Measurements from ENCODE around the gene GBP5.
"Not testable (repeated sequence)": the region's sequence is repeated elsewhere in the genome, so short reads cannot be mapped to it uniquely, and the experiment has no call there.

The GBP5 gene

DNA sequence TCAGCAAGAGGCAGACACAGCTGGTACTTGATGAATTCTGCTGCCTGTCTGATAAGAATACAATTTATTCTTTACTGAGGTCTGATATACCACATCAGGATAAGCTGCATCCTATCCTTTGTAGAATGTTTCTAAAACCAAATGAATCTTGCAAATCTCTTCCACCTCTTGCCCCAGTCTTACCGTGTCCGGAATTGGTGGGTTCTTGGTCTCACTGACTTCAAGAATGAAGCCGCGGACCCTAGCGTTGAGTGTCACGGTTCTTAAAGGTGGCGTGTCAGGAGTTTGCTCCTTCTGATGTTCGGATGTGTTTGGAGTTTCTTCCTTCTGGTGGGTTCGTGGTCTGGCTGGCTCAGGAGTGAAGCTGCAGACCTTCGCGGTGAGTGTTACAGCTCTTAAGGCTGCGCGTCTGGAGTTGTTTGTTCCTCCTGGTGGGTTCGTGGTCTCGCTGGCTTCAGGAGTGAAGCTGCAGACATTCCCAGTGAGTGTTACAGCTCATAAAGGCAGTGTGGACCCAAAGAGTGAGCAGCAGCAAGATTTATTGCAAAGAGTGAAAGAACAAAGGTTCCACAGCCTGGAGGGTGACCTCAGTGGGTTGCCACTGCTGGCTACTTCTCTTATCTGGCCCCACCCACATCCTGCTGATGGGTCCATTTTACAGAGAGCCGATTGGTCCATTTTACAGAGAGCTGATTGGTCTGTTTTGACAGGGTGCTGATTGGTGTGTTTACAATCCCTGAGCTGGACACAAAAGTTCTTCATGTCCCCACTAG is at the start of gene GBP5:
TSS of gene GBP5 (minus strand) at position 592 of the 773 bp plus-strand sequence. CDS start 3,305 bp downstream, outside the sequence.
- DNase-seq (ENCODE audit: low read depth in 2 of 2) = peak; percentile 47 to 51

GRCh38 chr1:89322402-89322801 is 49.7 kb upstream of the GBP5 start:
- DNase-seq (ENCODE audit: low read depth in 2 of 2) = no peak

- no peak for DNase-seq (ENCODE audit: low read depth in 2 of 2)
These were observed 39.9 kb upstream of the GBP5 start for GRCh38 chr1:89312572-89312971.

GRCh38 chr1:89311757-89312156 is 39.1 kb upstream of the GBP5 start:
- no peak for DNase-seq (ENCODE audit: low read depth in 2 of 2)

DNA sequence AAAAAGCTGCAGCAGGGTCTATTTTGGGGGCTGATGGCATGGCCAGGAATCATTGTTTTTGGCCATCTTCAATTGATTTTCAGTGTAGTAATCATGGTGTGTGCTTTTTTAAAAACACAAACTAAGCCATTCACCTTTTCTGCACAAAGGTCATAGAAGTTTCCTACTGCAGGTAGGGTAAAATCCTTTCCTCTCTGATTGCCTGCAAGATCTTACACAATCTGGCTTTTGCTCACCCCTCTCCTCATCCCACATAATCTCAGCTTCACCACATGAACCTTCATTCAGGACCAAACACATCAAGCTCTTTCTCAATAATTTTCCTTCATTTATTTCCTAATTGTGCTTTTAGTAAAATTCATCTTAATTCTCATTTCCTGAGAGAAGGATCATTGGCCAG is 38.3 kb upstream of the GBP5 start:
- DNase-seq (ENCODE audit: low read depth in 2 of 2) = no peak

GRCh38 chr1:89310505-89310904 is 37.8 kb upstream of the GBP5 start:
- no peak for DNase-seq (ENCODE audit: low read depth in 2 of 2)

- DNase-seq (ENCODE audit: low read depth in 2 of 2) = no peak
These were observed 37.2 kb upstream of the GBP5 start for GRCh38 chr1:89309828-89310227.

- no peak for DNase-seq (ENCODE audit: low read depth in 2 of 2)
These were observed 33.6 kb upstream of the GBP5 start for GRCh38 chr1:89306273-89306672.

DNA sequence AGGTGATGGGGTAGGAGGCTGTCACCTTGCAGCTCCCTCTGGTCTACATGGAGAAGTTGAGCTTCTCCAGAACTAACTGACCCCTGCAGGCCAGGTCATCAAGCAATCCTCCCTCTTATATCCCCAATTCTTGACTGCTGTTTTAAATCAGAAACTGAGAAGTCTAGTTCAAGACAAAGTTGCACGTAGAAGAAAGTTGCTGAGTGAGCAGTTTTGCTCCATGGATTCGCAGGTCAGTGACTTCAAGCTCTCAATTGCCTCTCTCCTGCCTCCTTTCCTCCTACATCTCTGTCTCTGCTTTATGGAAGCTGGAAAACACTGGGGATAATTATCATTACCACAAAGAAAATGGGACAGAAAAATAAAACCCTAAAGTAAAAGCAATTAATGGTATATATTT is 32.8 kb upstream of the GBP5 start:
- no peak for DNase-seq (ENCODE audit: low read depth in 2 of 2)

DNA sequence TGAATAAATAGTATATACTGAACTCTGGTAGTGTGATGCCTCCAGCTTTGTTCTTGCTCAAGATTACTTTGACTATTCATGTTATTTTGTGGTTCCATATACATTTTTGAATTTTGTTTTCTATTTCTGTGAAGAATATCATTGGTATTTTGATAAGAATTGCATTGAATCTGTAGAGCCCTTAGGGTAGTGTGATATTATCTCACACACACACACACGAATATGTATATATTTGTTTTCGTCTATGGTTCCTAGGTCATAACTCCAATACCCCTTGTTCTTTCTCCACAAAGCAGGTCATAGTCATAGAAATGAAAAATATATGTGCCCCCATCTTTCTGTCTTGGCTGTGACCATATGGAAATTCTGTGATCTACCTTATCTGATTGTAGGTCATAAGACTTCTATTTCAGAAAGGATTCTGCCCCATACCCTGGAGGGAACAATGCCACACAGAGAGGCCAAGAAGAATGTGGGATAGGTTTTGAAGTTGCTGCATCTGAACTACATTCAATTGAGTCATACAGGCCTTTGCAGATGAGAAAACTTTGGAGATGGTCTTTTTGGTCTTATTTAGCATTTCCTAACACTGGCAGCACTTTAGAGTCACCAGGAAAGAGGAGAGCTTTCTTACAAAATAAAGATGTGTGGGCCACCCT is 32.0 kb upstream of the GBP5 start:
- no peak for DNase-seq (ENCODE audit: low read depth in 2 of 2)

- DNase-seq (ENCODE audit: low read depth in 2 of 2) = no peak
These were observed 30.2 kb upstream of the GBP5 start for GRCh38 chr1:89302697-89303332.

DNA sequence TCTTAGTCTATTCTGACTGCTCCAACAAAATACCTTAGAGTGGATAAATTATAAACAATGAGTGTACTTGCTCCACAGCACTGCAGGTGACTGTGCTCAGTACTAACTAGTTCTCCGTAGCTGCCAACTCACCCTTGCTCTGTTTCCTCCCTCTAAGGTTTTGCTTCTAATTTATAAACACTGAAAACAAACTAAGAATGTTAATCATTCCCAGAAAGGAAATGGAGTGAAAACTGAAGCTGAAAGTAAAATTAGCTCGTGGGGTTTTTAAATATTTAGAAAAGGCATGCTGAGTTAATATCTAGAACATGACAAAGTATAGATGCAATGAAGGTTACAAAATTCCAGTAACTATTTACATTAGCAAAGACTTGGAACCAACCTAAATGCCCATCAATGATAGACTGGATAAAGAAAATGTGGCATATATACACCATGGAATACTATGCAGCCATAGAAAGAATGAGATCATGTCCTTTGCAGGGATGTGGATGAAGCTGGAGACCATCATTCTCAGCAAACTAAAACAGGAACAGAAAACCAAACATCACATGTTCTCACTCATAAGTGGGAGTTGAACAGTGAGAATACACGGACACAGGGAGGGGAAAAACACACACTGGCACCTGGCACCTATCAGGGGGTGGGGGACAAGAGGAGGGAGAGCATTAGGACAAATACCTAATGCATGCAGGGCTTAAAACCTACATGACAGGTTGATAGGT is 27.2 kb upstream of the GBP5 start:
- peak; percentile 26 to 33 for DNase-seq (ENCODE audit: low read depth in 2 of 2)

DNA sequence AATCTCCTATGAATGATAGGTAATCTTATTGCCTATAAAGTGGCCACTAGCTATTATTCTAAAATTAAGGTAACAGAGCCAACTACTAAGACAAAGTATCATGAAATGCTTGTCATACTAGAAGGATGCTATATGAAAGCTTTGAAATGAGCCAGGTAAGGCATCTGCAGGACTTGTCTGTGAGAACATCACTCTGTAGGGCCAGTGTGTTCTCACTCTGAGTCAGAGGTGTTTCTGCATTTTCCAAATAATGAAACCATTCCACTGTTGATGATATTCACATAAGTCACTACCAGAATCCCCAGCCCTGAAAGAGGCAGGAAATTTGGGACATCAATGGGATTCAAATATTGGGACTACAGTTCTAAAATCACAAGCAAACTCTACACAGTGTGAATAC is 25.8 kb upstream of the GBP5 start:
- DNase-seq (ENCODE audit: low read depth in 2 of 2) = no peak

DNA sequence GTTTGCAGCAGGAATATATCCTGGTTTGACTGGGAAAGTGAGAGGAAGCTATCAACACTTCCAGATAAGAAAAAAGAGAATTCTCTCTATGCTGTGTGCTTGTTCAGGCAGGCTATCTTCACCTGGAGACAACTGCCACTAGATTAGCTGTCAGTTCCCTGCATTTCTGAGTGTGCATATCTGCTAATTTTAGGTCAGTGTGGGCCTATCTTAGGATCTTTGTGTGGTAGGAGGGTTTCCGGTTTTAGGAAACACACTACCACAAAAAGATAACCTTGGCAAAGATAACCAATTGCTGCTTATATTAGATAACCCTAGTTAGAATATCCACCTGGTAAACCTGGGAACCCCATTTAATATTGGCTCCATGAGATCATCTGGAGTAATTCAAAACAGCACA is 22.5 kb upstream of the GBP5 start:
- no peak for DNase-seq (ENCODE audit: low read depth in 2 of 2)

- DNase-seq (ENCODE audit: low read depth in 2 of 2) = no peak
These were observed 18.6 kb upstream of the GBP5 start for GRCh38 chr1:89291276-89291675.

GRCh38 chr1:89288051-89288340 is 15.3 kb upstream of the GBP5 start:
- DNase-seq (ENCODE audit: low read depth in 2 of 2) = no peak

DNA sequence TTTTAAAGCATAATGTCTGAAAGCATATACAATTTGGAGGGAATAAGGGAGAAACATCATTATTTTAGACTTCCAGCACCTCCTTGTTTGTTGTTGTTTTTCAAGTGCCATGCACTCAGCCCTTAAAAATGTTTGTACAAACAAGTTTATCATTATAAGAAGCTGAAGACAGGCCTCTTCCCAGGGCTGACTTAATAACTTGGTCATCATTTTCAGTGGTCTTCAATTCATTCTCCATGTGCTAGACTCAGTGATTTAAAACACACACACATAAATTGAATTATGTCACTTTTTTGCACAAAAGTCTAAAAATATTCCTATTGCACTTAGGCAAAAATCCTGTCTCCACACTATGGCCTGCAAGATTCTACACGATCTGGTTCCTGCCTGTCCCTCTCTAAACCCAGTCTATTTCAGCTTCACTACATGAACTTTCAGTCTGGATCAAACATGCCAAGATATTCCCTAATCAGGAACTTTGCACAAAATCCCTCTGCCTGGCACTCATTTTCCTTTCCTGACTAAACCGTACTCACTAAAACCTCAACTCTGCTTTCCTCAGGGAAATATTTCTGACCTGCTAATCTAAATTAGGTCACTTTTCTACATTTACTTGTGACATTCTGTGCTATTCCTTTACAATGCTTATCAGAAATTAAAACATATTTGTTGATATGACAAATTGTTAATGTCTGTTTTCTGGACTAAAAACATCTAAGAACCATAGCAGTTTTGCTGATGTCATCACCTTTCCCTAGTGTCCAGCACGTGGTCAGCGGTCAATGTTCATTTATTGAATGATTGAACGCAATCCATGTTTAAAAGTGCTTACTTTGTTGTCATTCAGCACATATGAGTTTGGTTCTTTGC is 14.8 kb upstream of the GBP5 start:
- DNase-seq (ENCODE audit: low read depth in 2 of 2) = no peak

DNA sequence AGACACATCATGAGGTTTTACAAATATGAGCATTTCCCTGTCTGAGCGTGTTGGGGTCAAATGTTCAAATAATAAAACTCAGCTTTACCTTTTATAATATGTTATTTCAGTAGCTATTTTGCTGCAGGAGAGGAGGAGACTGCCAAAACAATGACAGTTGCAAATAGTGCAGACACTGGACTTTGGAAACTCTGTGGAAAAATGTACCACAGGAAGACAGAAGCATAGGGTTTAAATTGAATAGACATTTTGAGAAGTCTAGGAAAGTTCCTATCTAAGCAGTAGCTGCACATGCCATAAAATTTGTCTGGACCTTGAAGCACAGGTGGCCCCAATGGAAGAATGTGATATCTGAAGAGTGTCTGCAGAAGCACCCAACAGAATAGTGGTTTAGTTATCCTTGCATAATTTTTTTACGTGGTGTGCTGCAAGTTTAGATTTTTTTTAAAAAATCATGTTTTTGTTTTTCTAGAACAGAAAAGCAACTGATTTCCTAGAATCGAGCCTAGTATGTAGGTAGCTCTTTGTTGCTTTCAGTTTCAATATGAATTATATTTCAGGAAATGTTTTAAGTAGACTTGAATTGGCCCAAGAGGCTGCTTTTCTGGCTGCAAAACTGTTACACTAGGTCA is 14.0 kb upstream of the GBP5 start:
- no peak for DNase-seq (ENCODE audit: low read depth in 2 of 2)

- no peak for DNase-seq (ENCODE audit: low read depth in 2 of 2)
These were observed 13.2 kb upstream of the GBP5 start for GRCh38 chr1:89285745-89286380.

DNA sequence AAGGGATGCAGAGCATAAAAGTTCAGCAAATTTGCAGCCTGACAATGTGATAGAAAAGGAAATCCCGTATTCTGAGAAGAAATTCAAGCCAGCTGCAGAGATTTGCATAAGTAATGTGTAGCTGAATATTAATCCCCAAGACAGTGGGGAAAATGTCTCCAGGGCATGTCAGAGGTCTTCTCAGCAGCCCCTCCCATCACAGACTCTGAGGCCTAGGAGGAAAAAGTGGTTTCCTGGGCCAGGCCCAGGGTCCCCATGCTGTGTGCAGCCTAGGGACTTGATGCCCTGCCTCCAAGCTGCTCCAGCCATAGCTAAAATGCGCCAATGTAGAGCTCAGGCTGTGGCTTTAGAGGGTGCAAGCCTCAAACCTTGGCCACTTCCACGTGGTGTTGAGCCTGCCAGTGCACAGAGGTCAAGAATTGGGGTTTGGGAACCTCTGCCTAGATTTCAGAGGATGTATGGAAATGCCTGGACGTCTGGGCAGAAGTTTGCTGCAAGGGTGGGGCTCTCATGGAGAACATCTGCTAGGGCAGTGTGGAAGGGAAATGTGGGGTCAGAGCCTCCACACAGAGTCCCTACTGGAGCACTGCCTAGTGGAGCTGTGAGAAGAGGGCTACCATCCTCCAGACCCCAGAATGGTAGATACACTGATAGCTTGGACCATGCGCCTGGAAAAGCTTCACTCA is 11.6 kb upstream of the GBP5 start:
- DNase-seq (ENCODE audit: low read depth in 2 of 2) = not testable (repeated sequence)

Data from stimulated activated CD4-positive, alpha-beta T cell treated with anti-CD3 and anti-CD28 coated beads, Interleukin-15, amount 100 ng/mL, for 48 hours (primary cell).